T-helper 1 cell treated with Interleukin-12 subunit alpha and Interleukin-12 subunit beta and Interleukin-4 antibody, amounts not matched to agents 30 ng/mL and 1 ng/mL, for 36 hours (primary cell): ENCODE measurements around the gene MARCHF3. TPM values are rescaled to one million over a fixed set of nuclear protein-coding genes. Genes with fewer than 3 reads are reported as not detected.

Source experiments
- intact Hi-C: fragments of 100-400 bp; cut with micrococcal nuclease; formaldehyde crosslinking; loops from one replicate; pipeline ENCODE4 v1.15.1; 2024
- total RNA-seq: library from RNA; stranded (reverse); gene quantifications from 2 replicates; pipeline ENCODE4 v1.2.3, GENCODE V29; 2022

Gene MARCHF3
- total RNA-seq, 1 donor from 2014 or later, result 6.5 TPM

GRCh38 chr5:126881821-126882600, 148.3 kb downstream of the MARCHF3 start:
- intact Hi-C loops, result no loop called here

- intact Hi-C loops, result no loop called here
Measured at GRCh38 chr5:126878634-126879033, 151.7 kb downstream of the MARCHF3 start.

GRCh38 chr5:126878085-126878484, 152.3 kb downstream of the MARCHF3 start:
- intact Hi-C loops, result no loop called here

DNA sequence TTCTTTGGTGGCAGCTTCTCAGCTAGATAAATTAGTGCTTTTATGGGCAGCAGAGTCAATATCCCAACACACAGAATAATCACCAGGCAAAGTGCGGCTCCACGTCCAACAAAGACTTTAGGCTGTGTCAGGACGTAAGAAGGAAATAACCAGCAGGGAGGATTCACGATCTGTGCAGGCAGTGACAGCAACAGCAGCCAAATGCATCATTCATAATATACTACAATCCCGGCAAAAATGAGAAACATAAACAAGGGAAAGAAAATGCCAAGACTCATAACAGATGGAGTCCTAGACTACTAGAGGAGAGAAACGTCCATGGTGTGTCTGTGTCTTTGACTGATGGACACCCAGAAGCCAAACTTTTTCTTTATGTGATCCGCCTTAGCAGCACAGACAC, 152.8 kb downstream of the MARCHF3 start:
- intact Hi-C loops, result no loop called here

GRCh38 chr5:126875303-126875785, 155.0 kb downstream of the MARCHF3 start:
- intact Hi-C loops, result no loop called here

DNA sequence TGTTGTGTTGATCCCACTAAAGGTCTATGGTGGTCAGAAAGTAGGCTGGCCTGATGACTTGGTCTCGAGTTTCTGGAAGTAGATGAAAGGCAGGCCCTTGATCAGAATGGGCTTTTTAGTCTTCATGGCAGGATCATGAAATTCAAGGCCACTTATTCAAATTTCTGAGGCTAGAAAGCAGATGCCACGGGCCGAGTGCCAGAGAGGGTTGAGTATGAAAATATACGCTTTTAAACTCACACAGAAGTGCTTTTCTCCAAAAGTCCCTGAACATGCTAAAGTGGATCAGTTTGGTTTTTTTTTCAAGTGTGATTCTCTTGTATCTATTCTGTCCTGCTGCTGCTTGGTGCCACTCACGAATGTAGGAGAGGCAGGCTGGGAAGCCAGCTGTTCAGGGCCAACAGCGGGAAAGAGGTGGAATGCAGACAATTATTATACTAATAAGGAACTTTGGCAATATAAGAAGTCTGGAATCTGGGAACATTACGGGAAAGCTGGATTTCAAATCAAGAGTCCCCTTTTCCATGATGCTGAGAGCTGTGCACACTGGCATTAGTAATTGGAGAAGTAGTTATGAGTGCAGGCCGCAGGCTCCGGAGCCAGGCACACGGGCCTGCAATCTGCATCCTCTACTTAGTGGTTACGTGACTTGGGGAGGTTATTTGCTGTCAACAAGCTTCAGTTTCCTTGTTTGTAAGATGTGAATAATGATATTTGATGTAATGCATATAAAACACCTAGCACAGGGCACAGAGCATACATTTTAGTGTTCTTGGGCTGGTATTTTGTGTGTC, 157.6 kb downstream of the MARCHF3 start:
- intact Hi-C loops, result no loop called here

DNA sequence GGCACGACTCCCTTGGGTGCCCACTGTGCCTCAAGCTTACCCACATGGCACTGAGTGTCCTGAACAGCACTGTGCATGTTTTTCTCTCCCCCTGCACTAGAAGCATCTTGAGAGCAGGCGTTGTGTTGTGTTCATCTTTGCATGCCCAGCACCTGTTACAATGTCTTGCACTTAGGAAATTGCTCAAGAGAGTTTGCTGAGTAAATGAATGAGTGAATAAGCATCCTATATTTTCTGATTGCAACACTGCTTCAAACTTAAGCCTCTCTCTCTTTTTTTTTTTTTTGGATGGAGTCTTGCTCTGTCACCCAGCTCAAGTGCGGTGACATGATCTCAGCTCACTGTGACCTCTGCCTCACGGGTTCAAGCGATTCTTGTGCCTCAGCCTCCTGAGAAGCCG, 158.9 kb downstream of the MARCHF3 start:
- intact Hi-C loops, result no loop called here

DNA sequence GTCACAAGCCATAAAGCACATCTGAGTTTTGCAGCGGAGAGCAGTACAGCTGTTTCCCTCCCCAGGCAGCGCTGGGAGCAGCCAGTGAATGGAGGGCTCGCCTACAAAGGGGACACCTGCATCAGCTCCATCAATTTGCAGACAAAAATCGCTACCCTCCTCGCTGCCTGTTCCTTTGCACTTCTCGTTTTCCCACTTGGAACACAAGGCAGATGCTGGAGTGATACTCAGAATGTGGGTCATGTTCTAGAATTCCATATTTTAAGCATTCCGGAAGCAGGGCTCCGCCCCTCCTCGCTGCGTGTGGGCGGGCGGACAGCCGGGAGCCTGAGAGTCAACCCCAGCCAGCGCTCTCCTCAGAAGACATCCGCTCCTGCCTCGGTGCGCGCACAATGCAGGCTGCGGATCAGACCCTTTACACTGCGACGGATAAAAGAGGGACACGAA, 161.3 kb downstream of the MARCHF3 start:
- intact Hi-C loops, result no loop called here

- intact Hi-C loops, result no loop called here
Measured at GRCh38 chr5:126868338-126869004, 161.9 kb downstream of the MARCHF3 start.

GRCh38 chr5:126866851-126867636, 163.3 kb downstream of the MARCHF3 start:
- intact Hi-C loops, result no loop called here

GRCh38 chr5:126865299-126865698, 165.1 kb downstream of the MARCHF3 start:
- intact Hi-C loops, result no loop called here

- intact Hi-C loops, result no loop called here
Measured at GRCh38 chr5:126864042-126864688, 166.2 kb downstream of the MARCHF3 start.

DNA sequence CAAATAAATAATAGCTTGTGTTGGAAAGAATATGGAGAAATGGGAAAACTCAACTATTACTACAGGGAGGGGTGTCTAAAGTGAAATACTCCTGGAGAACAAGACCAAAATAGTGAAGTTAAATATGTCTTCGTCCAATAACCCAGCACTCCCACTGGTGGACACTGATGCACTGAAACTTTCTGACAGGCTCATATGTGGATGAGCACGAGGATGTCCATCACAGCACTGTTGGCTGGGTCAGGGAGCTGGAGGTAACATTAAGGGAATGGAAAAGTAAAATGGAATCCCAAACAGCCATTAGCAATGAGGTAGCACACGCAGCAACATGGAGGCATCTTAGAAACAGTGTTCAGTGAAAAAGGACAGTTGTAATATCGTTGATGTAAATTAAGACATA, 167.0 kb downstream of the MARCHF3 start:
- intact Hi-C loops, result no loop called here

GRCh38 chr5:126858441-126858840, 171.9 kb downstream of the MARCHF3 start:
- intact Hi-C loops, result loop anchor here (10.0 kb wide), 1 partner anchor 636 kb away; no protein-coding TSS in a partner anchor

DNA sequence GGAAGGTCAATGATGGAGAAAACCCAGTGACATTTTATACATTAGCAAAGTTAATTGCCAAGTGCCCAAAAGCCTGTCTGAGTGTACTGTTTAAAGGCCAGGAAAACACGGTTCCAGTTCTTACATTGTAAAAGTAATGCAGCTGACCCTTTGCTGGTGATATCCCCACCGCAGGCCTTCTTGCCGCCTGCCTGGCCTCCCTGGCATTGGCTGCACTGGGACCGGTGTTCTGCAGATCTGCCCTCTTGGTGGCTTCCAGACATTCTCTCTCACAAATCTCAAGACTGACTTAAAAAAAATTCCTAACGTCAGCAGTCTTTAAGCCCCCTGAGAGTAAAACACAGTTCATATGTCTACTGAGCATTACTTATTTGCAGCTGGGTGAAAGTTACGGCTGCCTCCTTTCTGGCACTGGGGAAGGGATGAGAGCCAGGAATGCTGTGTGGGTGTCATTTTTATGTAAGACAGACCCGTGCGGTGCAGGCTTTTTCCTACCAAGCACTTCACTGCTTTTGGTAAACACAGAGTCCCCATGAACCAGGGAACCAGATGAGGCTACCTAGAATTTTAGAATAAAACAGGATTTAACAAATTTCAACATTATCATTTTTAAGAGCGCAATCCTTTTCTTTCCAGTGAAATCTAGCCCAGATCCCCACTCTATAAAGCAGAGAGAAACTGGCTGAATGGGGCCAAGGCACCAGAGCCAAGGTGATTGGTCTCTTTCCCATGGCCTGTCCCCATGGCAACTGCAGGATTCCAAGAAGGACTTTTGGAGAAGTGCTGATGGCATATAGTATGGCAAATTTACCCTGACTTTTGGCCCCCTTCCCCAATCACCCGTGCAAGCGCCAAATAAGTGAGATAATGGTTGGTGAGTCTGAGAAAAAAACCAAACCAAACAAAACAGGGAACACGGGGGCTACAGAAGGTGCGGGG, 172.6 kb downstream of the MARCHF3 start:
- intact Hi-C loops, result loop anchor here (10.0 kb wide), 1 partner anchor 637 kb away; no protein-coding TSS in a partner anchor

- intact Hi-C loops, result loop anchor here (10.0 kb wide), 1 partner anchor 640 kb away; no protein-coding TSS in a partner anchor
Measured at GRCh38 chr5:126855266-126855665, 175.1 kb downstream of the MARCHF3 start.

- intact Hi-C loops, result loop anchor here (5.0 to 10.0 kb wide), 3 partner anchors 432 to 663 kb away; partner anchors contain the start of genes GRAMD2B and PRRC1
Measured at GRCh38 chr5:126854526-126855110, 175.7 kb downstream of the MARCHF3 start.

DNA sequence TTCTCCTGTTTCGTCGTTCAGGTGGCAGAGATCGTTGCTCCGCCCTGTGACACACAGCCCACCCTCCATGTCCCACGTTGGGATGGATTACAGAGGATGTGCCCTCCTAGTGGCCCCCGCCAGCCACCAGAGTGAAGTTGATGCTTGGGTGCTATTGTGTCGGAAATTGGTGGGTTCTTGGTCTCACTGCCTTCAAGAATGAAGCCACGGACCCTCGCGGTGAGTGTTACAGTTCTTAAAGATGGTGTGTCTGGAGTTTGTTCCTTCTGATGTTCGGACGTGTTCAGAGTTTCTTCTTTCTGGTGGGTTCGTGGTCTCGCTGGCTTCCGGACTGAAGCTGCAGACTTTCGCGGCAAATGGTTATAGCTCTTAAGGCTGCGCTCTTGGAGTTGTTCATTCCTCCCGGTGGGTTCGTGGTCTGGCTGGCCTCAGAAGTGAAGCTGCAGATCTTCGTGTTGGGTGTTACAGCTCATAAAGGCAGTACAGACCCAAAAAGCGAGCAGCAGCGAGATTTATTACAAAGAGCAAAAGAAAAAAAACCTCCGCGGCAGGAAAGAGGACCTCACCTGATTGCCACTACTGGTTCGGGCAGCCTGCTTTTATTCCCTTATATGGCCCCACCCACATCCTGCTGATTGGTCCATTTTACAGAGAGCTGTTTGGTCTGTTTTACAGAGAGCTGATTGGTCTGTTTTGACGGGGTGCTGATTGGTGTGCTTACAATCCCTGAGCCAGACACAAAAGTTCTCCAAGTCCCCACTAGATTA, 176.6 kb downstream of the MARCHF3 start:
- intact Hi-C loops, result loop anchor here (1.0 to 10.0 kb wide), 8 partner anchors 8 to 664 kb away; partner anchors contain the start of genes C5orf63, GRAMD2B and PRRC1
